Keratinocyte (primary cell): ENCODE results near the gene MXRA8.

Source experiments
- EZH2 ChIP-seq: IDR thresholded peaks from one replicate; pipeline ENCODE4 v1.6.1; 2012; ENCODE audit warnings: inconsistent platforms, mild to moderate bottlenecking, low read length, moderate library complexity
- TF ChIP-seq, protein P1 (sequence below), 3 experiments: IDR thresholded peaks in 1 of 3; conservative IDR thresholded peaks in 1 of 3; optimal IDR thresholded peaks in 1 of 3; 2 replicates in 2 of 3; 3 replicates in 1 of 3; pipeline versions ENCODE3 to v1.5.1; 2011; ENCODE audit warnings: low read length in 3 of 3, mild to moderate bottlenecking in 3 of 3, moderate library complexity in 2 of 3, control low read depth in 1 of 3, inconsistent platforms in 1 of 3; ENCODE audit not compliant: insufficient read depth in 2 of 3; ENCODE audit errors: extremely low read depth in 1 of 3

DNA sequence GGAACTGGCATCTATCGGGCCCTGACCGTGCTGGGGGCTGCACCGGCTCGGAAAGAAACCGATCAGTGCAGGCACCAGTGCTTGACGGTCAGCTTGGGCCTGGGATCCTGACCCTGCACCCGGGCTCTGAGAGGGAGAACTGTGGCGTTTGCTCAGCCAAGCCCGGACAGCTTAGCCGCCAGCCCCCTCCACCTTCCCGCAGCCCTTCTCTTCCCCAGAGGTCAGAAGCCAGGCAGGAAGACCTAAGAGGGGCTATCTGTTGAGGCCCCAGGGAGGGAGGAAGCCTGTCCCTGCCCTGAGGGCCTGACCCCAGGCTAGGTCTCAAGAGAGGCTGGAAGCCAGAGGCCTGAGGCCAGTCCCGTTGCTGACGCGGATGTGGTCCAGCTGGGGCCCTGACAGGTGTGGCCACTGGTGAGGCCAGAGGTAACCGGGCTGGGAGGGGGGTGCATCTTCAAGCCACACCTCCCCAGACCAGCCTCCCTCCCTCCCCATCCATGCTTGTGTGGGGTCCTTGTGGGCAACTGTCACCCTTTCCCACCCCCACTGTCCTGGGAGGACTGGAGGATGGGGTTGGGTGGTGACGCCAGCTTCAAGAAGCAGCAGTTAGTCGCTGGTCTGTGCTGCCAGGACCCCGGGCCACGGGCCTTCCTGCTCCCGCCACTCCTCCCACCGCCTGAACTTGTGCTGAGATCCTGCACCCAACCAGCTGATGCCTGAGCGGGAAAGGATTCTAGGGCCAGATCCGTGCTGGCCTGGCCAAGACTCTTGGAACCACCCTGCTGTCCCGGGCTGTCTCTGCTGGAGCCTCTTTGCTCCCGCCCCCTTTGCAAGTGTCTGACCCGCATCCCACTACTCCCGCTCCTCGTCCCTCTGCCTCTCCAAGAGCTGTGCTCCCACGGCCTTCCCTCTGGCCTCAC, 6.6 kb downstream of the MXRA8 start:
- TF ChIP-seq, protein P1, sequence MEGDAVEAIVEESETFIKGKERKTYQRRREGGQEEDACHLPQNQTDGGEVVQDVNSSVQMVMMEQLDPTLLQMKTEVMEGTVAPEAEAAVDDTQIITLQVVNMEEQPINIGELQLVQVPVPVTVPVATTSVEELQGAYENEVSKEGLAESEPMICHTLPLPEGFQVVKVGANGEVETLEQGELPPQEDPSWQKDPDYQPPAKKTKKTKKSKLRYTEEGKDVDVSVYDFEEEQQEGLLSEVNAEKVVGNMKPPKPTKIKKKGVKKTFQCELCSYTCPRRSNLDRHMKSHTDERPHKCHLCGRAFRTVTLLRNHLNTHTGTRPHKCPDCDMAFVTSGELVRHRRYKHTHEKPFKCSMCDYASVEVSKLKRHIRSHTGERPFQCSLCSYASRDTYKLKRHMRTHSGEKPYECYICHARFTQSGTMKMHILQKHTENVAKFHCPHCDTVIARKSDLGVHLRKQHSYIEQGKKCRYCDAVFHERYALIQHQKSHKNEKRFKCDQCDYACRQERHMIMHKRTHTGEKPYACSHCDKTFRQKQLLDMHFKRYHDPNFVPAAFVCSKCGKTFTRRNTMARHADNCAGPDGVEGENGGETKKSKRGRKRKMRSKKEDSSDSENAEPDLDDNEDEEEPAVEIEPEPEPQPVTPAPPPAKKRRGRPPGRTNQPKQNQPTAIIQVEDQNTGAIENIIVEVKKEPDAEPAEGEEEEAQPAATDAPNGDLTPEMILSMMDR (optimal IDR thresholded peaks at IDR 0.05 in 1 of 3, IDR thresholded peaks at IDR 0.05 in 1 of 3, conservative IDR thresholded peaks at IDR 0.05 in 1 of 3; ENCODE audit: extremely low read depth in 1 of 3, insufficient read depth in 2 of 3, low read length in 3 of 3) = no peak
- TF ChIP-seq EZH2 = no peak
